ENCODE measurements around the gene AGBL5. TPM values are rescaled to one million over a fixed set of nuclear protein-coding genes. Genes with fewer than 3 reads are reported as not detected.
"Not testable (repeated sequence)": the region's sequence is repeated elsewhere in the genome, so short reads cannot be mapped to it uniquely, and the experiment has no call there.

AGBL5 gene
- total RNA-seq, 1 experiment from 2014 or later, result 55.4 TPM

DNA sequence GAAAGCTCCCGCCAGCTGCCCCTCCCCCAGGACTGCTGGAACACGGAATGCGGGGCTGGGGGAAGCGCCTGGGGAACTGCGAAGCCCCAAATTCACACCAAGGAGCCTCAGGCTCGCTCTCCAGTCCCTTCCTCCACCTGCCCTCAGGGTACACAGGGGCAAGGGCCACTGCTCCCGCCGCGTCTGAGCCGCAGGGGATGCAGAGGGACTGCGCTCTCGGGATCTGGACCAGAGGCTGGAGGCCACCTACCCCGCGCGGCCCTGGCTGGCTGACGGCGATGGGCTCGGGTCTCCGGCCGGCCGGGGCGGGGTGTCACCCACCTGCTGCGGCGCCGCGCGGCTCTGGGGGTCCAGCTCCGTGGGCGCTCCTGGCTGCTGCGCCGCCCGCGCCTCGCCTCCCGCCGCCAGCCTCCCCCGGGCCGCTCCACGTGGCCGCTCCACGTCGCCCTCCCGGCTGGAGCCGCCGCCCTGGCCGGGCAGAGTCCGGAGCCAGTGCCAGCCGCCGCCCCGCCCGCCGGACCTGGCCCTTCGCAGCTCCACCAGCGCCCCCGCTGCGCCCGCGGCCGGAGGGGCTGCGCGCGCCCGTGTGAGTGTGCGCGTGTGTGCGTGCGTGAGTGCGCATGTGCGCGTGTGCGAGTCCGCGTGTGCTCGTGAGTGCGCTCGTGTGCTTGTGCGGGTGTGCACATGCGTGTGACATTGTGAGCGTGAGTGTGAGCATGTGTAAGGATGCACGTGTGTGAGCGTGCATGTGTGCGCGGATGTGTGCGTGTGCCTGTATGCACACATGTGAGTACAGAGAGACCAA, 67.3 kb downstream of the AGBL5 start, which contains the start of gene CGREF1:
Gene CGREF1, minus strand, starts transcription at position 604 of the 805 bp plus-strand sequence. CDS start 14,762 bp downstream, outside the sequence.
- H3K27ac ChIP-seq (ENCODE audit: insufficient read length, low read depth, low read length), result no peak within 1 kb of the TSS
- H3K23me2 ChIP-seq (ENCODE audit: insufficient read length, low read depth, low read length, poor library complexity, severe bottlenecking), result peaks cover 8% of the 10 kb centered on the region
- no CpG with 5 or more reads among the region's 84 CpGs for WGBS (ENCODE audit: extremely low coverage, insufficient read length, low lambda C conversion rate)
- no peaks in the 10 kb centered on the region; a peak in 1 of 5 replicates for H3K9me3 Mint-ChIP-seq
- peaks cover 13 to 15% of the 10 kb centered on the region in 2 experiments for H3K4me1 Mint-ChIP-seq
- TF ChIP-seq, protein P1, sequence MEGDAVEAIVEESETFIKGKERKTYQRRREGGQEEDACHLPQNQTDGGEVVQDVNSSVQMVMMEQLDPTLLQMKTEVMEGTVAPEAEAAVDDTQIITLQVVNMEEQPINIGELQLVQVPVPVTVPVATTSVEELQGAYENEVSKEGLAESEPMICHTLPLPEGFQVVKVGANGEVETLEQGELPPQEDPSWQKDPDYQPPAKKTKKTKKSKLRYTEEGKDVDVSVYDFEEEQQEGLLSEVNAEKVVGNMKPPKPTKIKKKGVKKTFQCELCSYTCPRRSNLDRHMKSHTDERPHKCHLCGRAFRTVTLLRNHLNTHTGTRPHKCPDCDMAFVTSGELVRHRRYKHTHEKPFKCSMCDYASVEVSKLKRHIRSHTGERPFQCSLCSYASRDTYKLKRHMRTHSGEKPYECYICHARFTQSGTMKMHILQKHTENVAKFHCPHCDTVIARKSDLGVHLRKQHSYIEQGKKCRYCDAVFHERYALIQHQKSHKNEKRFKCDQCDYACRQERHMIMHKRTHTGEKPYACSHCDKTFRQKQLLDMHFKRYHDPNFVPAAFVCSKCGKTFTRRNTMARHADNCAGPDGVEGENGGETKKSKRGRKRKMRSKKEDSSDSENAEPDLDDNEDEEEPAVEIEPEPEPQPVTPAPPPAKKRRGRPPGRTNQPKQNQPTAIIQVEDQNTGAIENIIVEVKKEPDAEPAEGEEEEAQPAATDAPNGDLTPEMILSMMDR (conservative IDR thresholded peaks at IDR 0.05), result no peak
- no peaks in the 10 kb centered on the region for H3K9me3 ChIP-seq (ENCODE audit: control insufficient read depth, low read depth, low read length)
- H3K56ac ChIP-seq (ENCODE audit: insufficient read length, low read depth, low read length), result no peak within 1 kb of the TSS
- no peak within 1 kb of the TSS for H2AFZ ChIP-seq (ENCODE audit: low read length)
- no peak within 1 kb of the TSS for H2BK20ac ChIP-seq (ENCODE audit: low read depth, low read length, poor library complexity, severe bottlenecking)
- peaks cover 14% of the 10 kb centered on the region; the same call in 1 of the 2 replicates for H3K27me3 ChIP-seq (ENCODE audit: insufficient read depth, low read length)
- H3T11ph ChIP-seq (ENCODE audit: low read length), result no peak within 1 kb of the TSS
- H2BK12ac ChIP-seq (ENCODE audit: insufficient read length, low read depth, low read length), result no peak within 1 kb of the TSS
- H2BK120ac ChIP-seq (ENCODE audit: low read depth, low read length, poor library complexity, severe bottlenecking), result no peak within 1 kb of the TSS
- H3K4me3 Mint-ChIP-seq, result peak within 1 kb of the TSS; percentile 67 to 83
- no peak within 1 kb of the TSS; a peak in 1 of 7 replicates for H3K27ac Mint-ChIP-seq
- H4K91ac ChIP-seq (ENCODE audit: insufficient read length, low read depth, low read length), result no peak within 1 kb of the TSS
- H3K18ac ChIP-seq (ENCODE audit: insufficient read length, low read depth, low read length), result no peak within 1 kb of the TSS
- H3K27me3 Mint-ChIP-seq (ENCODE audit: low read depth), result peaks cover 67% of the 10 kb centered on the region
- peaks cover 2% of the 10 kb centered on the region for H3K4me1 ChIP-seq (ENCODE audit: insufficient read depth, low read length)
- H3K79me1 ChIP-seq (ENCODE audit: insufficient read depth, low read depth, low read length, poor library complexity, severe bottlenecking), result no peaks in the 10 kb centered on the region
- H3K4me2 ChIP-seq (ENCODE audit: insufficient read depth, insufficient read length, low read length), result peak within 1 kb of the TSS; percentile 62
- H3K23ac ChIP-seq (ENCODE audit: insufficient read length, low read depth, low read length), result no peak within 1 kb of the TSS
- H2BK5ac ChIP-seq (ENCODE audit: insufficient read length, low read length), result no peak within 1 kb of the TSS
- no peak within 1 kb of the TSS for H2BK15ac ChIP-seq (ENCODE audit: low read depth, low read length)
- no peak within 1 kb of the TSS for H3K9ac ChIP-seq (ENCODE audit: extremely low read depth, insufficient read length, low read length)
- no peaks in the 10 kb centered on the region; a peak in 3 of 7 replicates for H3K36me3 Mint-ChIP-seq (ENCODE audit: insufficient read depth in 1 of 3, low read depth in 3 of 3)
- no peak within 1 kb of the TSS for H4K5ac ChIP-seq (ENCODE audit: insufficient read length, low read depth, low read length)
- peak; percentile 46 for DNase-seq
- no peak within 1 kb of the TSS for H4K8ac ChIP-seq (replicated peaks; ENCODE audit: insufficient read length, low read depth, low read length)
- H2AK5ac ChIP-seq (ENCODE audit: insufficient read length, low read length), result no peak within 1 kb of the TSS
- H3K14ac ChIP-seq (ENCODE audit: insufficient read depth, low read length), result peak within 1 kb of the TSS; percentile 71
- peaks cover 2% of the 10 kb centered on the region for H4K20me1 ChIP-seq (ENCODE audit: control insufficient read depth, insufficient read depth, insufficient read length)
- no peak within 1 kb of the TSS for H3K4ac ChIP-seq (ENCODE audit: low read depth, low read length)
- no peaks in the 10 kb centered on the region for H3K79me2 ChIP-seq (ENCODE audit: insufficient read depth, low read length)

DNA sequence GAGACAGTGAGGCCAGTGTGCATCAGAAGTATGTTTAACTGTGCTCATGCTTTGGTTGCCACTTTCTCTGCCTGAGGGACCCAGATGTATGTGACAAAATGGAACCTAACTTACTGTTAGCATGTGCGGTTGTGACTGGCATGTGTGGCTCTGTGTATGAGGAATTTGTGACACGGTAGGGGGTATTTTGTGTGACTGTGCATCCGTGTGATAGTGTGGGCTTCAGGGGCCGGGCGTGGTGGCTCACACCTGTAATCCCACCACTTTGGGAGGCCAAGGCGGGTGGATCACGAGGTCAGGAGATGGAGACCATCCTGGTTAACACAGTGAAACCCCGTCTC, 67.8 kb downstream of the AGBL5 start:
- H2BK20ac ChIP-seq (ENCODE audit: low read depth, low read length, poor library complexity, severe bottlenecking); H2AFZ ChIP-seq (ENCODE audit: low read length); H3K4ac ChIP-seq (ENCODE audit: low read depth, low read length); H3K9ac ChIP-seq (ENCODE audit: extremely low read depth, insufficient read length, low read length); H3K27ac ChIP-seq (ENCODE audit: insufficient read length, low read depth, low read length); H2BK12ac ChIP-seq (ENCODE audit: insufficient read length, low read depth, low read length); H2BK5ac ChIP-seq (ENCODE audit: insufficient read length, low read length); H3K79me1 ChIP-seq (ENCODE audit: insufficient read depth, low read depth, low read length, poor library complexity, severe bottlenecking); H3K36me3 Mint-ChIP-seq (ENCODE audit: insufficient read depth in 1 of 3, low read depth in 3 of 3); H3K9me3 ChIP-seq (ENCODE audit: control insufficient read depth, low read depth, low read length); DNase-seq; H4K5ac ChIP-seq (ENCODE audit: insufficient read length, low read depth, low read length); H4K91ac ChIP-seq (ENCODE audit: insufficient read length, low read depth, low read length); H2BK120ac ChIP-seq (ENCODE audit: low read depth, low read length, poor library complexity, severe bottlenecking); H3K79me2 ChIP-seq (ENCODE audit: insufficient read depth, low read length); H3K4me1 ChIP-seq (ENCODE audit: insufficient read depth, low read length); H3K23ac ChIP-seq (ENCODE audit: insufficient read length, low read depth, low read length); H2AK5ac ChIP-seq (ENCODE audit: insufficient read length, low read length); H4K20me1 ChIP-seq (ENCODE audit: control insufficient read depth, insufficient read depth, insufficient read length); H2BK15ac ChIP-seq (ENCODE audit: low read depth, low read length); H3T11ph ChIP-seq (ENCODE audit: low read length); H3K56ac ChIP-seq (ENCODE audit: insufficient read length, low read depth, low read length); H3K27ac Mint-ChIP-seq; H3K18ac ChIP-seq (ENCODE audit: insufficient read length, low read depth, low read length); H4K8ac ChIP-seq (replicated peaks; ENCODE audit: insufficient read length, low read depth, low read length); H3K9me3 Mint-ChIP-seq; H3K14ac ChIP-seq (ENCODE audit: insufficient read depth, low read length): not testable (repeated sequence)
- peaks cover 14% of the 10 kb centered on the region; the same call in 1 of the 2 replicates for H3K27me3 ChIP-seq (ENCODE audit: insufficient read depth, low read length)
- H3K4me3 Mint-ChIP-seq, result peak overlapping the region; percentile 67 to 83
- no CpG with 5 or more reads among the region's 8 CpGs for WGBS (ENCODE audit: extremely low coverage, insufficient read length, low lambda C conversion rate)
- peaks cover 11% of the 10 kb centered on the region for H3K23me2 ChIP-seq (ENCODE audit: insufficient read length, low read depth, low read length, poor library complexity, severe bottlenecking)
- peak overlapping the region; percentile 41 for H3K4me2 ChIP-seq (ENCODE audit: insufficient read depth, insufficient read length, low read length)
- H3K27me3 Mint-ChIP-seq (ENCODE audit: low read depth), result peaks cover 68% of the 10 kb centered on the region
- peaks cover 15 to 20% of the 10 kb centered on the region in 2 experiments for H3K4me1 Mint-ChIP-seq
